Measurements from ENCODE around the gene CRADD.
"Not testable (repeated sequence)": the region's sequence is repeated elsewhere in the genome, so short reads cannot be mapped to it uniquely, and the experiment has no call there.

The CRADD gene

DNA sequence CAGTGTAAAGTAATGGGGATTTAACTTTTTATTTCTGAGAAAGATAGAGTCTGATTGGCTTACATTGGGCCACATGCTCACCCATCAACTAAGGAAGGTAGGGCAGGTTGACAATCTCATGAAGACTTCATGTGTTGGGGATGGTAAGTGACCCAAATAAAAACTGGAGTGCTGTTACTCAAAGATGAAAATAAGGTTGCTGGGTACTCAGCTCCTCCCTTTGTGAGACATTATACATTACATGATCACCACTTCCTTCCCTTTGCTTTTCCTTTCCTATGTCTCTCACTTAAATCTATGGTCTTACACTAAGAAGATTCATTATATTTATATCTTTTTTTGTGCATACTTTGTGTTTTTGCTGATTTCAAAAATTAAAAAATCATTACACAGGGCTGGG is 247.2 kb downstream of the CRADD start:
- no peak overlapping the region for H3K4me3 ChIP-seq (ENCODE audit: low read depth, low read length)
- no peak overlapping the region for H3K27ac ChIP-seq
- no peaks in the 10 kb centered on the region for H3K36me3 ChIP-seq (replicated peaks)
- in situ Hi-C loops (cut with HindIII; ENCODE audit: low pct_ligation_motif_present, low sequenced_read_pairs): no loop called here
- TF ChIP-seq, protein P1, sequence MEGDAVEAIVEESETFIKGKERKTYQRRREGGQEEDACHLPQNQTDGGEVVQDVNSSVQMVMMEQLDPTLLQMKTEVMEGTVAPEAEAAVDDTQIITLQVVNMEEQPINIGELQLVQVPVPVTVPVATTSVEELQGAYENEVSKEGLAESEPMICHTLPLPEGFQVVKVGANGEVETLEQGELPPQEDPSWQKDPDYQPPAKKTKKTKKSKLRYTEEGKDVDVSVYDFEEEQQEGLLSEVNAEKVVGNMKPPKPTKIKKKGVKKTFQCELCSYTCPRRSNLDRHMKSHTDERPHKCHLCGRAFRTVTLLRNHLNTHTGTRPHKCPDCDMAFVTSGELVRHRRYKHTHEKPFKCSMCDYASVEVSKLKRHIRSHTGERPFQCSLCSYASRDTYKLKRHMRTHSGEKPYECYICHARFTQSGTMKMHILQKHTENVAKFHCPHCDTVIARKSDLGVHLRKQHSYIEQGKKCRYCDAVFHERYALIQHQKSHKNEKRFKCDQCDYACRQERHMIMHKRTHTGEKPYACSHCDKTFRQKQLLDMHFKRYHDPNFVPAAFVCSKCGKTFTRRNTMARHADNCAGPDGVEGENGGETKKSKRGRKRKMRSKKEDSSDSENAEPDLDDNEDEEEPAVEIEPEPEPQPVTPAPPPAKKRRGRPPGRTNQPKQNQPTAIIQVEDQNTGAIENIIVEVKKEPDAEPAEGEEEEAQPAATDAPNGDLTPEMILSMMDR (IDR thresholded peaks at IDR 0.05; ENCODE audit: low read depth, low read length, missing control alignments): no peak
- no peak for DNase-seq
- H3K27me3 ChIP-seq (replicated peaks): no peaks in the 10 kb centered on the region

DNA sequence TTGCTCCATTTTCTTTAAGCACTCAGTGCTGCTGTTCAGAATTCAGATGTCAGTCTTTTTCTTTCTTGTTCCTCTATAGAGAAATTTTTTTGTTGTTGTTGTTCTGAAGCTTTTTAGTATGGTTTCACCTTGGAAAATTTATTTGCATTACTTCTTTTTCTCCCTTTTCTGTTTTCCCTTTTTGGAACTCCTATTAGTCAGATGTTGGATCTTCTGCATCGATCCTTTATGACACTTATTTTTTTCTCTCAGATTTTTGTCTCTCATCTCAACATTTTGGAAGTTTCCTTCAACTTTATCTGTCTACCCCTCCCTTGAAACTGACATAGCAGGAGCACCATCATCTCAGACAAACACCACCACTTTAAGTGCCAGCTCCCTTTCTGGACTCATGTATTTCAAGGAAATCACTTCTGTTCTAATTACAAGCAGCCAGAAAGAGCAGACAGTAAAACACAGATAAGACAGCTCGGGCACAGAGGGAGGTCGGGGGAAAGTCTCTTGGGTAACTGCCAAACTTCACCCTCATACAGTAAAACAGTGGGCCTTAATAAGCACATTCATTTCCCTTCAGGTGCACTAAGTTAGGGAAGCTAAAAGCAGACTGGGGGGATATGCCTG is 248.5 kb downstream of the CRADD start:
- TF ChIP-seq, protein P1 (IDR thresholded peaks at IDR 0.05; ENCODE audit: low read depth, low read length, missing control alignments): no peak
- no peaks in the 10 kb centered on the region for H3K27me3 ChIP-seq (replicated peaks)
- no peaks in the 10 kb centered on the region for H3K36me3 ChIP-seq (replicated peaks)
- no peak overlapping the region for H3K4me3 ChIP-seq (ENCODE audit: low read depth, low read length)
- in situ Hi-C loops (cut with HindIII; ENCODE audit: low pct_ligation_motif_present, low sequenced_read_pairs): no loop called here
- no peak for DNase-seq
- no peak overlapping the region for H3K27ac ChIP-seq

DNA sequence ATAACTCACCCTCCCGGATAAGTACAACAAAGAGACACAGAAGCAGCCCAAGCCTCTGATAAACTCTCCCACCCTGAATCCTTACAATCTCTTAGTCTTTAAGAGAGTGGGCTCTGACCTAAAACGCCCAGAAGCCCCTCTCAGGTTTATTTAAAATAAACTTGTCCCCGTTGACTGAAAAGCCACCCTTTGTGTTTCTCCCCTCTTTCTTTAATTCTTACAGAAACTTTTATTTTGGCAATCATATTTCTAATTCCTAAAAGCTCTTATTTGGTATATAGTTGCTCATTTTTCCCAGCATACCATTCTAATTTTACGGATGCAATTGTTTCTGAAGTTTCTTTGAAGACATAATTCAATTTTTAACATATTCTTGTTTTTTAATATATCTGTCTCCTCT is 249.1 kb downstream of the CRADD start:
- in situ Hi-C loops (cut with HindIII; ENCODE audit: low pct_ligation_motif_present, low sequenced_read_pairs): no loop called here
- Histone ChIP-seq H3K27ac (no peak overlapping the region), H3K36me3 (replicated peaks) (no peaks in the 10 kb centered on the region), H3K4me3 (ENCODE audit: low read depth, low read length) (no peak overlapping the region), H3K27me3 (replicated peaks) (no peaks in the 10 kb centered on the region)
- TF ChIP-seq, protein P1 (IDR thresholded peaks at IDR 0.05; ENCODE audit: low read depth, low read length, missing control alignments): no peak
- DNase-seq: no peak

DNA sequence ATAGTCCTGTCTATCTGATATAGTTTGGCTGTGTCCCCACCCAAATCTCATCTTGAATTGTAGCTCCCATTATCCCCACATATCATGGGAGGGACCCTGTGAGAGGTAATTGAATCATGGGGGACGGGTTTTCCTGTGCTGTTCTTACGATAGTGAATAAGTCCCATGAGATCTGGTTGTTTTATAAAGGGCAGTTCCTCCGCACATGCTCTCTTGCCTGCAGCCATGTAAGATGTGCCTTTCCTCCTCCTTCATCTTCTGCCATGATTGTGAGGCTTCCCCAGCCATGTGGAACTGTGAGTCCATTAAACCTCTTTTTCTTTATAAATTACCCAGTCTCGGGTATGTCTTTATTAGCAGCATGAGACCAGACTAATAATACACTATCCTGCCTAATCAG is 251.9 kb downstream of the CRADD start:
- H3K27ac ChIP-seq; in situ Hi-C loops (cut with HindIII; ENCODE audit: low pct_ligation_motif_present, low sequenced_read_pairs); H3K36me3 ChIP-seq (replicated peaks): not testable (repeated sequence)

DNA sequence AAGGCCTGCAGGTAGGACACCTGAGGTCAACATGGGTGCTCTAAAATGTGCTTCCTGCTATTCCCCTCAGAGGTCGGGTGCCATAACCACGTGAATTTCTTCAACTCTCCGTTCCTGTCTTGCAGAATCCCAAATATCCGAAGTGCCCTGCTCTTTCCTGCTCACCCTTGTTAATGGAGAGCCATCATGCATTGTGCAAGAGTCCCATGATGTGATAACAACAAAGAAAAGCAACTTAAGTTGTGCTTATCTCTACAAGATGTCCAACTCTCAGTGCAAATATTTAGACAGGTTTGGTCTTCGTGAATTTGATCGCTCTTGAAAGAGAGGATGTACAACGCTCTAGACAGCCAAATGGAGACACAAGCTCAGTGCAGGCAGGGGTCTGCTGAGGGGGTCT is 260.6 kb downstream of the CRADD start:
- Histone ChIP-seq H3K27me3 (replicated peaks) (no peaks in the 10 kb centered on the region), H3K27ac (no peak overlapping the region), H3K36me3 (replicated peaks) (no peaks in the 10 kb centered on the region), H3K4me3 (ENCODE audit: low read depth, low read length) (no peak overlapping the region)
- TF ChIP-seq, protein P1 (IDR thresholded peaks at IDR 0.05; ENCODE audit: low read depth, low read length, missing control alignments): no peak
- no peak for DNase-seq
- in situ Hi-C loops (cut with HindIII; ENCODE audit: low pct_ligation_motif_present, low sequenced_read_pairs): no loop called here

More for the DNA sequence above, 251.9 kb downstream of the CRADD start:
- not testable (repeated sequence) for DNase-seq; H3K4me3 ChIP-seq (ENCODE audit: low read depth, low read length); H3K27me3 ChIP-seq (replicated peaks)

DNA sequence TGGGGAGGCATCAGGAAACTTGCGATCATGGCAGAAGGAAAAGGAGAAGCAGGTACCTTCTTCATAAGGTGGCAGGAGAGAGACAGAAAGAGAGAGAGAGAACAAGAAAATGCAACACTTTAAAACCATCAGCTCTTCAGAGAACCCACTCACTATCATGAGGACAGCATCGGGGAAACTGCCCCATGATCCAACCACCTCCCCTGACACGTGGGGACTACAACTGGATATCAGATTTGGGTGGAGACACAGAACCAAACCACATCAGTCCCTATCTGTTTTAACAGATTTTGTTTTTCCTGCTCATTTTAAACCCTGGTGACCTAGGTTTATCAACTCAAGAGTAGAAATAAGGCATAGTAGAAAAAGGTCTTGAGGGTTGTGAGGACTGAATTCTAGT is 261.1 kb downstream of the CRADD start:
- in situ Hi-C loops (cut with HindIII; ENCODE audit: low pct_ligation_motif_present, low sequenced_read_pairs): no loop called here
- no peak for DNase-seq
- no peak overlapping the region for H3K27ac ChIP-seq
- H3K36me3 ChIP-seq (replicated peaks): no peaks in the 10 kb centered on the region
- no peaks in the 10 kb centered on the region for H3K27me3 ChIP-seq (replicated peaks)
- TF ChIP-seq, protein P1 (IDR thresholded peaks at IDR 0.05; ENCODE audit: low read depth, low read length, missing control alignments): no peak
- H3K4me3 ChIP-seq (ENCODE audit: low read depth, low read length): no peak overlapping the region

All from brain microvascular endothelial cell (primary cell).